GM15510 (cell line): ENCODE data around the gene ACOT11.

ENCODE experiments used
- POLR2A ChIP-seq: IDR thresholded peaks from 3 replicates; pipeline ENCODE4 v1.6.1; 2011; ENCODE audit warnings: borderline replicate concordance; ENCODE audit not compliant: insufficient read length; ENCODE audit errors: extremely low read depth

Gene ACOT11

GRCh38 chr1:54549181-54549924, 1.3 kb downstream of the ACOT11 start:
- TF ChIP-seq POLR2A: no peak

- no peak for TF ChIP-seq POLR2A
Measured at GRCh38 chr1:54551891-54552290, 3.9 kb downstream of the ACOT11 start.

- TF ChIP-seq POLR2A: no peak
Measured at GRCh38 chr1:54553602-54554313, 5.7 kb downstream of the ACOT11 start.

GRCh38 chr1:54556110-54556509, 8.1 kb downstream of the ACOT11 start:
- no peak for TF ChIP-seq POLR2A

- TF ChIP-seq POLR2A: no peak
Measured at GRCh38 chr1:54557671-54558355, 9.8 kb downstream of the ACOT11 start.

- TF ChIP-seq POLR2A: no peak
Measured at GRCh38 chr1:54558434-54559030, 10.5 kb downstream of the ACOT11 start.

- TF ChIP-seq POLR2A: no peak
Measured at GRCh38 chr1:54559111-54559548, 11.1 kb downstream of the ACOT11 start.

- no peak for TF ChIP-seq POLR2A
Measured at GRCh38 chr1:54559771-54560231, 11.8 kb downstream of the ACOT11 start.

- TF ChIP-seq POLR2A: no peak
Measured at GRCh38 chr1:54564312-54565112, 16.5 kb downstream of the ACOT11 start.

GRCh38 chr1:54565113-54565501, 17.1 kb downstream of the ACOT11 start:
- TF ChIP-seq POLR2A: no peak

GRCh38 chr1:54566438-54567141, 18.6 kb downstream of the ACOT11 start:
- no peak for TF ChIP-seq POLR2A

- TF ChIP-seq POLR2A: no peak
Measured at GRCh38 chr1:54567961-54568360, 19.9 kb downstream of the ACOT11 start.

- TF ChIP-seq POLR2A: no peak
Measured at GRCh38 chr1:54569339-54569738, 21.3 kb downstream of the ACOT11 start.

- no peak for TF ChIP-seq POLR2A
Measured at GRCh38 chr1:54570161-54570560, 22.1 kb downstream of the ACOT11 start.
